ENCODE data around the gene GSK3B.

The GSK3B gene

GRCh38 chr3:120095979-120096426, 1.8 kb upstream of the GSK3B start:
- no peak for DNase-seq (ENCODE audit: low read depth)

- DNase-seq (ENCODE audit: low read depth) = peak; percentile 78
Measured at GRCh38 chr3:120095226-120095978, 1.2 kb upstream of the GSK3B start.

GRCh38 chr3:120094776-120095225, 554 bp upstream of the GSK3B start:
- DNase-seq (ENCODE audit: low read depth) = peak; percentile 90

GRCh38 chr3:120093119-120093910, 932 bp downstream of the GSK3B start:
- no peak for DNase-seq (ENCODE audit: low read depth)

- no peak for DNase-seq (ENCODE audit: low read depth)
Measured at GRCh38 chr3:120092474-120092873, 1.8 kb downstream of the GSK3B start.

- no peak for DNase-seq (ENCODE audit: low read depth)
Measured at GRCh38 chr3:120090422-120090821, 3.8 kb downstream of the GSK3B start.

- DNase-seq (ENCODE audit: low read depth) = no peak
Measured at GRCh38 chr3:120089089-120089488, 5.2 kb downstream of the GSK3B start.

- no peak for DNase-seq (ENCODE audit: low read depth)
Measured at GRCh38 chr3:120088622-120089021, 5.6 kb downstream of the GSK3B start.

- no peak for DNase-seq (ENCODE audit: low read depth)
Measured at GRCh38 chr3:120081719-120082118, 12.5 kb downstream of the GSK3B start.

GRCh38 chr3:120080836-120081235, 13.4 kb downstream of the GSK3B start:
- DNase-seq (ENCODE audit: low read depth) = no peak

- DNase-seq (ENCODE audit: low read depth) = no peak
Measured at GRCh38 chr3:120077731-120078130, 16.5 kb downstream of the GSK3B start.

GRCh38 chr3:120072867-120073525, 21.3 kb downstream of the GSK3B start:
- DNase-seq (ENCODE audit: low read depth) = no peak

- DNase-seq (ENCODE audit: low read depth) = no peak
Measured at GRCh38 chr3:120071259-120071658, 23.0 kb downstream of the GSK3B start.

- DNase-seq (ENCODE audit: low read depth) = no peak
Measured at GRCh38 chr3:120070263-120070981, 23.8 kb downstream of the GSK3B start.

- DNase-seq (ENCODE audit: low read depth) = no peak
Measured at GRCh38 chr3:120067083-120067482, 27.2 kb downstream of the GSK3B start.

- DNase-seq (ENCODE audit: low read depth) = no peak
Measured at GRCh38 chr3:120066634-120067033, 27.6 kb downstream of the GSK3B start.

- no peak for DNase-seq (ENCODE audit: low read depth)
Measured at GRCh38 chr3:120064641-120065040, 29.6 kb downstream of the GSK3B start.

GRCh38 chr3:120062474-120062873, 31.8 kb downstream of the GSK3B start:
- no peak for DNase-seq (ENCODE audit: low read depth)

GRCh38 chr3:120059081-120059864, 35.0 kb downstream of the GSK3B start:
- DNase-seq (ENCODE audit: low read depth) = no peak

- no peak for DNase-seq (ENCODE audit: low read depth)
Measured at GRCh38 chr3:120057626-120058025, 36.6 kb downstream of the GSK3B start.

GRCh38 chr3:120057029-120057428, 37.2 kb downstream of the GSK3B start:
- DNase-seq (ENCODE audit: low read depth) = no peak
